Motor neuron (in vitro differentiated cells): Measurements from ENCODE around the gene PARP12. TPM values are rescaled to one million over a fixed set of nuclear protein-coding genes. Genes with fewer than 3 reads are reported as not detected.

ENCODE experiments used
- ATAC-seq, 8 experiments: fragments of 200-7000 bp; cut with Tn5 transposase; replicated peaks in 6 of 8; 2 replicates each; pipeline ENCODE4 v1.8.0; 2021; ENCODE audit warnings: mild to moderate bottlenecking in 8 of 8, moderate library complexity in 8 of 8
- H3K27ac ChIP-seq, 2 donors: fragments of 250-450 bp; sonication (Bioruptor Pico); 2 replicates each; pipeline ENCODE4 v1.9.0; 2021; ENCODE audit warnings: antibody characterized with exemption in 2 of 2, mild to moderate bottlenecking in 2 of 2, moderate library complexity in 1 of 2
- H3K4me1 ChIP-seq, 2 donors: fragments of 250-450 bp; sonication (Bioruptor Pico); replicated peaks in 1 of 2; 2 replicates each; pipeline ENCODE4 v1.6.1; 2021; ENCODE audit warnings: antibody characterized with exemption in 2 of 2, mild to moderate bottlenecking in 2 of 2, moderate library complexity in 1 of 2
- H3K4me3 ChIP-seq, 5 donors: fragments of 250-450 bp; sonication (Bioruptor Pico); 2 replicates each; pipeline ENCODE4 v1.9.0; 2021; ENCODE audit warnings: antibody characterized with exemption in 5 of 5, mild to moderate bottlenecking in 5 of 5, moderate library complexity in 4 of 5
- WGBS, 10 experiments: fragments of 450-650 bp; shearing (Covaris generic); methylation state at CpG; one replicate each; pipeline ENCODE4 v1.0.0; 2022; 5-methylcytosine and 5-hydroxymethylcytosine counted together
- in situ Hi-C, 9 experiments: fragments of 400-800 bp; cut with MboI; loops; one replicate each; pipeline ENCODE4 v1.15.0; 2021; ENCODE audit warnings: low sequenced_read_pairs in 9 of 9, low pct_unique_long_range_greater_than_20kb in 2 of 9; ENCODE audit not compliant: unreplicated experiment in 9 of 9
- total RNA-seq, 8 experiments: library from RNA; unstranded; fragments of 300-600 nt; gene quantifications; 2 replicates each; pipeline versions ENCODE4 v1.2.3 to v1.2.4, GENCODE V29; 2022

Gene PARP12
- total RNA-seq, 8 experiments from 2014 or later: 0.43 to 46.9 (median 5.7) TPM

GRCh38 chr7:140056431-140057142 lies 6.2 kb downstream of the PARP12 start:
- H3K4me1 ChIP-seq: no peaks in the 10 kb centered on the region
- in situ Hi-C loops: loop anchor here in 1 of 9 experiments (25.0 kb wide), 1 partner anchor 256 kb away; no protein-coding TSS in a partner anchor
- H3K27ac ChIP-seq: no peak overlapping the region
- no peak overlapping the region for H3K4me3 ChIP-seq
- no peak for ATAC-seq
- 80 to 100% (median 94%) methylated on average over 1 to 3 of the region's 5 CpGs; no CpG with 5 or more reads in 5 of the 10 experiments for WGBS, 10 experiments

- Histone ChIP-seq H3K27ac (no peak overlapping the region), H3K4me3 (no peak overlapping the region), H3K4me1 (no peaks in the 10 kb centered on the region)
- 83 to 100% (median 100%) methylated on average over 1 to 2 of the region's 2 CpGs; no CpG with 5 or more reads in 3 of the 10 experiments for WGBS, 10 experiments
- in situ Hi-C loops: loop anchor here in 1 of 9 experiments (25.0 kb wide), 1 partner anchor 256 kb away; no protein-coding TSS in a partner anchor
- no peak for ATAC-seq
Observed at GRCh38 chr7:140055833-140056232, 6.9 kb downstream of the PARP12 start.

- WGBS, 10 experiments: 93 to 100% (median 100%) methylated on average over 2 to 3 of the region's 4 CpGs; no CpG with 5 or more reads in 6 of the 10 experiments
- H3K4me1 ChIP-seq: no peaks in the 10 kb centered on the region
- no peak for ATAC-seq
- H3K27ac ChIP-seq: no peak overlapping the region
- H3K4me3 ChIP-seq: no peak overlapping the region
- in situ Hi-C loops: loop anchor here in 1 of 9 experiments (25.0 kb wide), 1 partner anchor 258 kb away; no protein-coding TSS in a partner anchor
Observed at GRCh38 chr7:140054751-140055150, 8.0 kb downstream of the PARP12 start.

- ATAC-seq: no peak
- Histone ChIP-seq H3K4me1 (no peaks in the 10 kb centered on the region), H3K27ac (no peak overlapping the region), H3K4me3 (no peak overlapping the region)
- WGBS, 10 experiments: 60 to 100% (median 93%) methylated on average over 1 to 3 of the region's 3 CpGs; no CpG with 5 or more reads in 2 of the 10 experiments
- in situ Hi-C loops: loop anchor here in 1 of 9 experiments (25.0 kb wide), 1 partner anchor 258 kb away; no protein-coding TSS in a partner anchor
Observed at GRCh38 chr7:140053812-140054539, 8.8 kb downstream of the PARP12 start.

GRCh38 chr7:140051820-140052219 lies 10.9 kb downstream of the PARP12 start:
- no peak for ATAC-seq
- in situ Hi-C loops: loop anchor here in 1 of 9 experiments (25.0 kb wide), 1 partner anchor 260 kb away; no protein-coding TSS in a partner anchor
- no peak overlapping the region for H3K27ac ChIP-seq

GRCh38 chr7:140050100-140050499 lies 12.7 kb downstream of the PARP12 start:
- Histone ChIP-seq H3K4me1 (no peaks in the 10 kb centered on the region), H3K27ac (no peak overlapping the region), H3K4me3 (no peak overlapping the region)
- in situ Hi-C loops: loop anchor here in 1 of 9 experiments (25.0 kb wide), 1 partner anchor 262 kb away; no protein-coding TSS in a partner anchor
- no peak for ATAC-seq
- 83 to 100% (median 94%) methylated on average over 1 to 3 of the region's 3 CpGs; no CpG with 5 or more reads in 3 of the 10 experiments for WGBS, 10 experiments

More at GRCh38 chr7:140051820-140052219, 10.9 kb downstream of the PARP12 start:
- Histone ChIP-seq H3K4me3 (no peak overlapping the region), H3K4me1 (no peaks in the 10 kb centered on the region)

DNA sequence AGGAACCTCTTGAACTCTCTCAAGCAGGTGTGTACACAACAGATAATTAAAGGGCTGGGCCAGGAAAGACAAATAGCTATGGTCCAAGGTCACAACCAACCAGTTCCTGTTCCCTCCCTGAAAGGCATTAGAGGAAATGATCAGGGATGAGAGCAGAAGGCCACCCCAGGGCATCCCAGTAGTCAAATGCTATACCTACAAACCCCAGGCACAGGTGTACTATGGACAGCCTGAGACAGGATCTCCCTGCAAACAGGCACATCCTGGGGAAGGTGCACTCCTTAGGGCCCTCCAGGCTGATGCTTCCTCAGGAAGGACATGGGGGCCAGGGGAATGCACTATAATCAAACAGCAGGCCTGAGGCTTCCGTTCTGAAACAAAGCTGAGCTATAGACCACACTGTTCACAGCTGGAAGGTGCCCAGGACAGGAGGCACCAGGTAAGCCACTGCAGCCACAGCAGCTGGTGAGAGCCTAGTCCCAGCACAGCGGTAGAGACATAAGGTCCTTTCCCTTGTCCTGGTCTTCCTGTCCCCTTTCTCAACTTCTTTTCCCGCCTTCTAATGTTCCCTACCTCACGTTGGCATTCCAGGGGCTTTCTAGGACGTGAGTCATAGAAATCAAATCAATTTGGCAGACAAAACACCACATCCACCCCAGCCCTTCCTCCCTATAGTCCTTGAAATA lies 13.3 kb downstream of the PARP12 start:
- in situ Hi-C loops: loop anchor here in 1 of 9 experiments (25.0 kb wide), 1 partner anchor 263 kb away; no protein-coding TSS in a partner anchor
- Histone ChIP-seq H3K4me3 (no peak overlapping the region), H3K4me1 (no peaks in the 10 kb centered on the region), H3K27ac (no peak overlapping the region)
- 42 to 84% (median 69%) methylated on average over 1 to 5 of the region's 5 CpGs; no CpG with 5 or more reads in 2 of the 10 experiments for WGBS, 10 experiments
- ATAC-seq: no peak

DNA sequence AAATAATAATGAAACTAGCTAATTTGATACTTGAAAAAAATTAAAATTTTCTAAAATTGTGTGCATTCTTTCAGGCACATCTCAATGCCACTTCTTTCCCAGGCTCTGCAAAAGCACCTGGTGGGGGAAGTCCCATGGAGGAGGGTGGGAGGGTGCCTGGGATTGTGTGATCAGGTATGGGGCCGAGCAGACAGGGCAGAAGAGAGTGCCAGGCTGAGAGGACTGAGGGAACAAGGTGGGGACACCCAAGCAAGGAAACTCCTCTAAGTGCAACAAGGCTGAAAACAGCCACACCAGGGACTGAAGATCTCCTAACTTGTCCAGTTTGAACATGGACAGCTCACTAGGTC lies 13.8 kb downstream of the PARP12 start:
- Histone ChIP-seq H3K4me3 (no peak overlapping the region), H3K27ac (no peak overlapping the region), H3K4me1 (no peaks in the 10 kb centered on the region)
- ATAC-seq: no peak
- 13 to 40% methylated on average over 1 of the region's 1 CpG; no CpG with 5 or more reads in 8 of the 10 experiments for WGBS, 10 experiments
- in situ Hi-C loops: no loop called here

- in situ Hi-C loops: no loop called here
- Histone ChIP-seq H3K27ac (no peak overlapping the region), H3K4me1 (no peaks in the 10 kb centered on the region), H3K4me3 (no peak overlapping the region)
- WGBS, 10 experiments: 60 to 100% (median 93%) methylated on average over 1 to 3 of the region's 4 CpGs; no CpG with 5 or more reads in 3 of the 10 experiments
- no peak for ATAC-seq
Observed at GRCh38 chr7:140048138-140048537, 14.6 kb downstream of the PARP12 start.

- no peaks in the 10 kb centered on the region for H3K4me1 ChIP-seq
Observed at GRCh38 chr7:140047197-140047596, 15.6 kb downstream of the PARP12 start.

DNA sequence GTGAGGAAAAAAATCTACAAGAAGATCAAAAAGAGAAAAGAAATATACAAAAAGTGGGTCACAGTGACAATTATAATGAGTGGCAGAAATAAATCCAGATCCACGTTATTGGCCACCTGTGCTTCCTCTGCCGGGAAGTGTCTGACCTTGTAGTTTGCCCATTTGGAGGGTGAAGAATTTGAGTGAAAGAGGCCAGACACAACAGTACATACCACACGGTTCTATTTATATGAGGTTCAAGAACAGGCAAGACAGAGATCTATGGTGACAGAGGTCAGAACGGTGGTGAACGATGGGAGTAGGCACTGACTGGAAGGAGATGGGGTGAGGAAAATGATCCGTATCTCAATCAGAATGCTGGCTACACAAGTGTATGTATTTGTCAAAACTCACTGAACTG lies 17.1 kb downstream of the PARP12 start:
- Histone ChIP-seq H3K27ac (no peak overlapping the region), H3K4me1 (no peaks in the 10 kb centered on the region), H3K4me3 (no peak overlapping the region)
- no peak for ATAC-seq
- WGBS, 10 experiments: 61 to 95% (median 78%) methylated on average over 3 to 6 of the region's 6 CpGs
- in situ Hi-C loops: no loop called here

More at GRCh38 chr7:140047197-140047596, 15.6 kb downstream of the PARP12 start:
- WGBS, 10 experiments: 90 to 100% (median 100%) methylated on average over 1 to 3 of the region's 3 CpGs; no CpG with 5 or more reads in 2 of the 10 experiments
- in situ Hi-C loops: no loop called here
- no peak for ATAC-seq
- Histone ChIP-seq H3K27ac (no peak overlapping the region), H3K4me3 (no peak overlapping the region)

DNA sequence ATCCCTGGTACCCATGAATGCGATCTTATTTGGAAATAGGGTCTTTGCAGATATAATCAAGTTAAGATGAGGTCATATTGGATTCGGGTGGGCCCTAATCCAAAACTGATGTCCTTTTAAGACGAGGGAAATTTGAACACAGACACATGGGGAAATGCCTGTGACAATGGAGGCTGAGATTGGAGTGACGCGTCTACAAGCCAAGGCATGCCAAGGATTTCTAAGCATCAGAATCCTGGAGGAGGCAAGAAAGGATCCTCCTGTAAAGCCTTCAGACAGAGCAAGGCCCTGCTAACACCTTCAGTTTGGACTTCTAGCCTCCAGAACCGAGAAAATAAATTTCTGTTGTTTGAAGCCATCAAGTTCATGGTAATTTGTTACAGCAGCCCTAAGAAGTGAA lies 18.5 kb downstream of the PARP12 start:
- Histone ChIP-seq H3K4me3 (no peak overlapping the region), H3K27ac (no peak overlapping the region), H3K4me1 (no peaks in the 10 kb centered on the region)
- no peak for ATAC-seq
- WGBS, 10 experiments: 83 to 100% (median 93%) methylated on average over 1 to 6 of the region's 6 CpGs; no CpG with 5 or more reads in 2 of the 10 experiments
- in situ Hi-C loops: no loop called here

DNA sequence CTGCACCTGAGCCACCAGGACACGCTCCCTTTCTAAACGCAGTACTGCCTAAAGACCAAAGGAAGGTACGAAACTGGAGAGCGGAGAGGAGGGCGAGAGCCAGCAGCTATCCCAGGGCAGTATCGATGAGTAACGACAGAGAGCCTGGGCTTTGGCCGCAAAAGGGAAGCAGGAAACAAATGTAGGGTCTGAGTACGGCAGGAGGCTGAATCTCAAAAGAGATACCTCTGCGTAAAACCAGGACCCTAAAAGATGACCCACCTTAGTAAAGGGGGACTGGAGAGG lies 20.4 kb downstream of the PARP12 start:
- no peak overlapping the region for H3K4me3 ChIP-seq
- no peaks in the 10 kb centered on the region for H3K4me1 ChIP-seq
- no peak for ATAC-seq
- H3K27ac ChIP-seq: no peak overlapping the region
- 70 to 100% (median 96%) methylated on average over 1 to 8 of the region's 10 CpGs; no CpG with 5 or more reads in 1 of the 10 experiments for WGBS, 10 experiments
- in situ Hi-C loops: no loop called here
